Panc1 (cell line): ENCODE results near the gene EAF1. TPM values are rescaled to one million over a fixed set of nuclear protein-coding genes. Genes with fewer than 3 reads are reported as not detected.
"Not testable (repeated sequence)": the region's sequence is repeated elsewhere in the genome, so short reads cannot be mapped to it uniquely, and the experiment has no call there.

Source experiments
- ATAC-seq: fragments of 200-7000 bp; cut with Tn5 transposase; 2 replicates; pipeline ENCODE4 v1.9.1; 2020; ENCODE audit warnings: mild to moderate bottlenecking, moderate library complexity
- BruUV-seq: library from RNA; stranded (reverse); fragments of 400-500 nt; replicated peaks from 2 replicates; lab custom pipeline; 2021; lab: Mats Ljungman, UMichigan
- CTCF ChIA-PET: fragments of 300-600 bp; sonication (Branson Sonifier 250); formaldehyde crosslinking; loops from one replicate; lab custom pipeline; 2022; ENCODE audit warnings: antibody characterized with exemption; lab: Charles Lee
- POLR2A ChIA-PET: fragments of 300-600 bp; sonication (Branson Sonifier 250); formaldehyde crosslinking; loops from one replicate; lab custom pipeline; 2022; ENCODE audit warnings: antibody characterized with exemption; lab: Charles Lee
- DNase-seq: peaks from one replicate; pipeline ENCODE4 v3.0.0-alpha.2; 2010; ENCODE audit warnings: low read depth, low spot score
- H3K27ac ChIP-seq: 2 replicates; pipeline ENCODE4 v1.5.1; 2011; ENCODE audit warnings: mild to moderate bottlenecking, low read length, inconsistent platforms
- H3K27me3 ChIP-seq: fragments of 200-500 bp; sonication (Bioruptor generic); 2 replicates; pipeline ENCODE4 v1.6.0; 2014; ENCODE audit warnings: low read length, inconsistent platforms; ENCODE audit not compliant: control insufficient read depth, insufficient read depth
- H3K36me3 ChIP-seq: fragments of 200-500 bp; sonication (Bioruptor generic); 2 replicates; pipeline ENCODE4 v1.5.1; 2014; ENCODE audit warnings: inconsistent platforms, mild to moderate bottlenecking, low read length, moderate library complexity; ENCODE audit not compliant: control insufficient read depth, insufficient read depth
- H3K4me1 ChIP-seq: 2 replicates; pipeline ENCODE4 v1.5.1; 2011; ENCODE audit warnings: inconsistent platforms, mild to moderate bottlenecking, low read length, moderate library complexity; ENCODE audit not compliant: control insufficient read depth, insufficient read depth
- H3K4me3 ChIP-seq, 2 experiments: 2 replicates each; pipeline ENCODE4 v1.5.1; 2011 to 2012; ENCODE audit warnings: low read depth in 2 of 2, low read length in 2 of 2, mild to moderate bottlenecking in 2 of 2, inconsistent platforms in 1 of 2, moderate library complexity in 1 of 2
- H3K9me3 ChIP-seq: fragments of 200-500 bp; sonication (Bioruptor generic); 2 replicates; pipeline ENCODE4 v1.5.1; 2014; ENCODE audit warnings: low read depth, mild to moderate bottlenecking, inconsistent platforms, low read length, moderate library complexity; ENCODE audit not compliant: control insufficient read depth, insufficient read depth
- CTCF ChIP-seq: fragments of 450-650 bp; IDR thresholded peaks from 2 replicates; pipeline ENCODE4 v1.5.1; 2017; ENCODE audit warnings: mild to moderate bottlenecking
- POLR2AphosphoS5 ChIP-seq: IDR thresholded peaks from 2 replicates; pipeline ENCODE4 v1.6.1; 2012; ENCODE audit warnings: mild to moderate bottlenecking, low read depth, low read length, moderate library complexity
- SIN3A ChIP-seq: IDR thresholded peaks from 2 replicates; pipeline ENCODE4 v1.6.1; 2012; ENCODE audit warnings: low read depth, mild to moderate bottlenecking, low read length, moderate library complexity, borderline replicate concordance; ENCODE audit not compliant: insufficient read depth
- TCF7L2 ChIP-seq: IDR thresholded peaks from 2 replicates; pipeline ENCODE4 v1.6.1; 2011; ENCODE audit warnings: mild to moderate bottlenecking, low read depth, low read length, inconsistent platforms
- in situ Hi-C: cut with HindIII; loops from 2 replicates; pipeline ENCODE4 v1.10.0; 2016; ENCODE audit warnings: low sequenced_read_pairs, low pct_unique_long_range_greater_than_20kb
- intact Hi-C: fragments of 100-400 bp; cut with micrococcal nuclease; formaldehyde crosslinking; loops from one replicate; pipeline ENCODE4 v1.10.0; 2022; ENCODE audit not compliant: unreplicated experiment
- total RNA-seq: library from RNA; stranded (reverse); gene quantifications from one replicate; pipeline ENCODE4 v1.2.1, GENCODE V29; 2021; ENCODE audit not compliant: unreplicated experiment
- TF ChIP-seq, protein P1 (sequence below), 2 experiments: IDR thresholded peaks; 2 replicates each; pipeline ENCODE4 v1.6.1; 2011 to 2012; ENCODE audit warnings: low read depth in 2 of 2, control low read depth in 1 of 2, low read length in 1 of 2, mild to moderate bottlenecking in 1 of 2, moderate library complexity in 1 of 2; ENCODE audit not compliant: insufficient read depth in 1 of 2

Gene EAF1
- total RNA-seq, 1 experiment from 2014 or later: 16.1 TPM

- H3K27me3 ChIP-seq: no peaks in the 10 kb centered on the region
- ATAC-seq (no peak), DNase-seq (no peak)
- ChIA-PET POLR2A (no interaction called here), CTCF (no interaction called here)
- intact Hi-C loops: no loop called here
- in situ Hi-C loops: no loop called here
- H3K36me3 ChIP-seq: no peaks in the 10 kb centered on the region
- no peaks in the 10 kb centered on the region for H3K4me1 ChIP-seq
- BruUV-seq: no TSS peak
- no peaks in the 10 kb centered on the region for H3K9me3 ChIP-seq
- TF ChIP-seq POLR2AphosphoS5 (no peak), SIN3A (no peak), CTCF (no peak), TCF7L2 (no peak)
- TF ChIP-seq, protein P1, sequence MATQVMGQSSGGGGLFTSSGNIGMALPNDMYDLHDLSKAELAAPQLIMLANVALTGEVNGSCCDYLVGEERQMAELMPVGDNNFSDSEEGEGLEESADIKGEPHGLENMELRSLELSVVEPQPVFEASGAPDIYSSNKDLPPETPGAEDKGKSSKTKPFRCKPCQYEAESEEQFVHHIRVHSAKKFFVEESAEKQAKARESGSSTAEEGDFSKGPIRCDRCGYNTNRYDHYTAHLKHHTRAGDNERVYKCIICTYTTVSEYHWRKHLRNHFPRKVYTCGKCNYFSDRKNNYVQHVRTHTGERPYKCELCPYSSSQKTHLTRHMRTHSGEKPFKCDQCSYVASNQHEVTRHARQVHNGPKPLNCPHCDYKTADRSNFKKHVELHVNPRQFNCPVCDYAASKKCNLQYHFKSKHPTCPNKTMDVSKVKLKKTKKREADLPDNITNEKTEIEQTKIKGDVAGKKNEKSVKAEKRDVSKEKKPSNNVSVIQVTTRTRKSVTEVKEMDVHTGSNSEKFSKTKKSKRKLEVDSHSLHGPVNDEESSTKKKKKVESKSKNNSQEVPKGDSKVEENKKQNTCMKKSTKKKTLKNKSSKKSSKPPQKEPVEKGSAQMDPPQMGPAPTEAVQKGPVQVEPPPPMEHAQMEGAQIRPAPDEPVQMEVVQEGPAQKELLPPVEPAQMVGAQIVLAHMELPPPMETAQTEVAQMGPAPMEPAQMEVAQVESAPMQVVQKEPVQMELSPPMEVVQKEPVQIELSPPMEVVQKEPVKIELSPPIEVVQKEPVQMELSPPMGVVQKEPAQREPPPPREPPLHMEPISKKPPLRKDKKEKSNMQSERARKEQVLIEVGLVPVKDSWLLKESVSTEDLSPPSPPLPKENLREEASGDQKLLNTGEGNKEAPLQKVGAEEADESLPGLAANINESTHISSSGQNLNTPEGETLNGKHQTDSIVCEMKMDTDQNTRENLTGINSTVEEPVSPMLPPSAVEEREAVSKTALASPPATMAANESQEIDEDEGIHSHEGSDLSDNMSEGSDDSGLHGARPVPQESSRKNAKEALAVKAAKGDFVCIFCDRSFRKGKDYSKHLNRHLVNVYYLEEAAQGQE (IDR thresholded peaks at IDR 0.05; ENCODE audit: insufficient read depth in 1 of 2, low read depth in 2 of 2, low read length in 1 of 2): no peak
- no peak overlapping the region for H3K4me3 ChIP-seq
- H3K27ac ChIP-seq: no peak overlapping the region
Observed at GRCh38 chr3:15479400-15480224, 52.2 kb downstream of the EAF1 start.

DNA sequence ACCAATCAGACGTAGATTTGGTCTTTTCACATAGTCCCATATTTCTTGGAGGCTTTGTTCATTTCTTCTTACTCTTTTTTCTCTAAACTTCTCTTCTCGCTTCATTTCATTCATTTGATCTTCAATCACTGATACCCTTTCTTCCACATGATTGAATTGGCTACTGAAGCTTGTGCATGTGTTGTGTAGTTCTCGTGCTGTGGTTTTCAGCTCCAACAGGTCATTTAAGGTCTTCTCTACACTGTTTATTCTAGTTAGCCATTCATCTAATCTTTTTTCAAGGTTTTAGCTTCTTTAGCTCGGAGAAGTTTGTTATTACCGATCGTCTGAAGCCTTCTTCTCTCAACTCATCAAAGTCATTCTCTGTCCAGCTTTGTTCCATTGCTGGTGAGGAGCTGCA lies 57.2 kb downstream of the EAF1 start:
- H3K36me3 ChIP-seq, POLR2A ChIA-PET, H3K4me1 ChIP-seq, CTCF ChIA-PET, intact Hi-C loops, BruUV-seq, in situ Hi-C loops, DNase-seq, H3K27ac ChIP-seq, H3K4me3 ChIP-seq, ATAC-seq, H3K9me3 ChIP-seq, H3K27me3 ChIP-seq: not testable (repeated sequence)

DNA sequence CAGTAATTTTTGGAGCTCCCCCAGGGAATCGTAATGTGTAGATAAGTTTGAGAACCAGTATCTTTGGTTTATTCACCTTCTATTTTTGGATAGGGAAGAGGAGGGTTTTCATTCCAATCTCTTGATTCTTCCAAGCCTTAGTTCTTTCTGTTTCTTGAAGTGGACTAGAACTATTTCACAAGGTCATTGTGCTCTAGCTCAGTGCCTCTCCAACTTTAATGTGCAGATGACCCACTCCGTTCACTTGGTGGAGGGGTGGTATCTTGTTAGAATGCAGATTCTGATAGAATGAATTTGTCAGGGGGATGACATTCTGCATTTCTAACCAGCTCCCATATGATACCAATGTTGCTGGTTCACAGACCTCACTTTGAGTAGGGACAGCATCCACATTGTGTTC lies 58.6 kb downstream of the EAF1 start:
- H3K4me1 ChIP-seq: no peaks in the 10 kb centered on the region
- DNase-seq: no peak
- TF ChIP-seq, protein P1 (IDR thresholded peaks at IDR 0.05; ENCODE audit: insufficient read depth in 1 of 2, low read depth in 2 of 2, low read length in 1 of 2): no peak
- TF ChIP-seq POLR2AphosphoS5: no peak
- TF ChIP-seq CTCF: no peak
- TF ChIP-seq SIN3A: no peak
- no peak for TF ChIP-seq TCF7L2
- ChIA-PET POLR2A (no interaction called here), CTCF (no interaction called here)
- H3K4me3 ChIP-seq: no peak overlapping the region
- H3K27me3 ChIP-seq: no peaks in the 10 kb centered on the region
- no peak for ATAC-seq
- in situ Hi-C loops: no loop called here
- intact Hi-C loops: no loop called here
- H3K27ac ChIP-seq: no peak overlapping the region
- no TSS peak for BruUV-seq
- no peaks in the 10 kb centered on the region for H3K9me3 ChIP-seq
- H3K36me3 ChIP-seq: no peaks in the 10 kb centered on the region
